Measurements from ENCODE around the gene MAPK13. TPM values are rescaled to one million over a fixed set of nuclear protein-coding genes. Genes with fewer than 3 reads are reported as not detected.
A peak's percentile ranks its signal among the peaks of the same experiment; 100 is the strongest.

The MAPK13 gene
- total RNA-seq, 2 donors from 2014 or later: 14.6 to 16.0 TPM

- no peaks in the 10 kb centered on the region for H3K27me3 Mint-ChIP-seq (ENCODE audit: insufficient read depth)
- peaks cover 49% of the 10 kb centered on the region for H3K4me1 Mint-ChIP-seq
- H3K27ac Mint-ChIP-seq: peak overlapping the region; percentile 91
- Histone ChIP-seq H3K27ac (ENCODE audit: low read depth, low read length) (no peak overlapping the region), H3K4me3 (ENCODE audit: low read length) (peak overlapping the region; percentile 60), H3K36me3 (ENCODE audit: control insufficient read depth, insufficient read depth, low read length) (peaks cover 26% of the 10 kb centered on the region), H3K9ac (ENCODE audit: extremely low read depth, low read length, poor library complexity, severe bottlenecking) (no peak overlapping the region), H3K4me1 (ENCODE audit: control insufficient read depth, insufficient read depth, low read length) (peaks cover 9% of the 10 kb centered on the region), H3K9me3 (ENCODE audit: control insufficient read depth, low read length) (no peaks in the 10 kb centered on the region), H3K27me3 (ENCODE audit: control insufficient read depth, insufficient read depth, low read length, poor library complexity, severe bottlenecking) (no peaks in the 10 kb centered on the region)
- peak overlapping the region; percentile 34 for H3K4me3 Mint-ChIP-seq
- peaks cover 3% of the 10 kb centered on the region for H3K36me3 Mint-ChIP-seq (ENCODE audit: low read depth)
- no peaks in the 10 kb centered on the region for H3K9me3 Mint-ChIP-seq
- peak; percentile 21 for TF ChIP-seq CTCF (conservative IDR thresholded peaks at IDR 0.05)
- DNase-seq: no peak
- WGBS, 2 experiments (ENCODE audit: insufficient coverage in 1 of 2, insufficient read length in 1 of 2): 91 to 92% methylated on average over 2 to 8 of the region's 8 CpGs
These were observed 34.6 kb upstream of the MAPK13 start for GRCh38 chr6:36095497-36096391.

GRCh38 chr6:36098253-36098919, 31.9 kb upstream of the MAPK13 start:
- Histone ChIP-seq H3K27me3 (ENCODE audit: control insufficient read depth, insufficient read depth, low read length, poor library complexity, severe bottlenecking) (no peaks in the 10 kb centered on the region), H3K27ac (ENCODE audit: low read depth, low read length) (no peak overlapping the region), H3K36me3 (ENCODE audit: control insufficient read depth, insufficient read depth, low read length) (peaks cover 30% of the 10 kb centered on the region), H3K9me3 (ENCODE audit: control insufficient read depth, low read length) (no peaks in the 10 kb centered on the region), H3K4me1 (ENCODE audit: control insufficient read depth, insufficient read depth, low read length) (peaks cover 9% of the 10 kb centered on the region), H3K9ac (ENCODE audit: extremely low read depth, low read length, poor library complexity, severe bottlenecking) (no peak overlapping the region), H3K4me3 (ENCODE audit: low read length) (no peak overlapping the region)
- H3K27ac Mint-ChIP-seq: peak overlapping the region; percentile 74
- no peaks in the 10 kb centered on the region for H3K27me3 Mint-ChIP-seq (ENCODE audit: insufficient read depth)
- no peak overlapping the region for H3K4me3 Mint-ChIP-seq
- peaks cover 40% of the 10 kb centered on the region for H3K4me1 Mint-ChIP-seq
- 55 to 76% methylated on average over 1 to 2 of the region's 3 CpGs for WGBS, 2 experiments (ENCODE audit: insufficient coverage in 1 of 2, insufficient read length in 1 of 2)
- no peaks in the 10 kb centered on the region for H3K9me3 Mint-ChIP-seq
- TF ChIP-seq CTCF (conservative IDR thresholded peaks at IDR 0.05): no peak
- H3K36me3 Mint-ChIP-seq (ENCODE audit: low read depth): peaks cover 7% of the 10 kb centered on the region
- DNase-seq: no peak

GRCh38 chr6:36098920-36099647, 31.2 kb upstream of the MAPK13 start:
- Histone ChIP-seq H3K4me1 (ENCODE audit: control insufficient read depth, insufficient read depth, low read length) (peaks cover 9% of the 10 kb centered on the region), H3K36me3 (ENCODE audit: control insufficient read depth, insufficient read depth, low read length) (peaks cover 34% of the 10 kb centered on the region), H3K27ac (ENCODE audit: low read depth, low read length) (no peak overlapping the region), H3K27me3 (ENCODE audit: control insufficient read depth, insufficient read depth, low read length, poor library complexity, severe bottlenecking) (no peaks in the 10 kb centered on the region), H3K9ac (ENCODE audit: extremely low read depth, low read length, poor library complexity, severe bottlenecking) (no peak overlapping the region), H3K4me3 (ENCODE audit: low read length) (no peak overlapping the region), H3K9me3 (ENCODE audit: control insufficient read depth, low read length) (no peaks in the 10 kb centered on the region)
- Mint-ChIP-seq H3K4me1 (peaks cover 40% of the 10 kb centered on the region), H3K36me3 (ENCODE audit: low read depth) (peaks cover 11% of the 10 kb centered on the region), H3K27ac (peak overlapping the region; percentile 74), H3K9me3 (no peaks in the 10 kb centered on the region), H3K4me3 (no peak overlapping the region), H3K27me3 (ENCODE audit: insufficient read depth) (no peaks in the 10 kb centered on the region)
- 64 to 78% methylated on average over 5 of the region's 5 CpGs for WGBS, 2 experiments (ENCODE audit: insufficient coverage in 1 of 2, insufficient read length in 1 of 2)
- peak; percentile 61 for DNase-seq
- peak; percentile 59 for TF ChIP-seq CTCF (conservative IDR thresholded peaks at IDR 0.05)

All from endodermal cell (in vitro differentiated cells).